ACHN (cell line): Measurements from ENCODE around the gene PRXL2B.

Experiments used
- DNase-seq: peaks from one replicate; pipeline ENCODE4 v3.0.0-alpha.2; 2015
- in situ Hi-C: cut with HindIII; loops from 2 replicates; pipeline ENCODE4 v1.10.0; 2017; ENCODE audit warnings: low sequenced_read_pairs, low pct_ligation_motif_present, low pct_unique_long_range_greater_than_20kb

PRXL2B gene, protein sequence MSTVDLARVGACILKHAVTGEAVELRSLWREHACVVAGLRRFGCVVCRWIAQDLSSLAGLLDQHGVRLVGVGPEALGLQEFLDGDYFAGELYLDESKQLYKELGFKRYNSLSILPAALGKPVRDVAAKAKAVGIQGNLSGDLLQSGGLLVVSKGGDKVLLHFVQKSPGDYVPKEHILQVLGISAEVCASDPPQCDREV

DNA sequence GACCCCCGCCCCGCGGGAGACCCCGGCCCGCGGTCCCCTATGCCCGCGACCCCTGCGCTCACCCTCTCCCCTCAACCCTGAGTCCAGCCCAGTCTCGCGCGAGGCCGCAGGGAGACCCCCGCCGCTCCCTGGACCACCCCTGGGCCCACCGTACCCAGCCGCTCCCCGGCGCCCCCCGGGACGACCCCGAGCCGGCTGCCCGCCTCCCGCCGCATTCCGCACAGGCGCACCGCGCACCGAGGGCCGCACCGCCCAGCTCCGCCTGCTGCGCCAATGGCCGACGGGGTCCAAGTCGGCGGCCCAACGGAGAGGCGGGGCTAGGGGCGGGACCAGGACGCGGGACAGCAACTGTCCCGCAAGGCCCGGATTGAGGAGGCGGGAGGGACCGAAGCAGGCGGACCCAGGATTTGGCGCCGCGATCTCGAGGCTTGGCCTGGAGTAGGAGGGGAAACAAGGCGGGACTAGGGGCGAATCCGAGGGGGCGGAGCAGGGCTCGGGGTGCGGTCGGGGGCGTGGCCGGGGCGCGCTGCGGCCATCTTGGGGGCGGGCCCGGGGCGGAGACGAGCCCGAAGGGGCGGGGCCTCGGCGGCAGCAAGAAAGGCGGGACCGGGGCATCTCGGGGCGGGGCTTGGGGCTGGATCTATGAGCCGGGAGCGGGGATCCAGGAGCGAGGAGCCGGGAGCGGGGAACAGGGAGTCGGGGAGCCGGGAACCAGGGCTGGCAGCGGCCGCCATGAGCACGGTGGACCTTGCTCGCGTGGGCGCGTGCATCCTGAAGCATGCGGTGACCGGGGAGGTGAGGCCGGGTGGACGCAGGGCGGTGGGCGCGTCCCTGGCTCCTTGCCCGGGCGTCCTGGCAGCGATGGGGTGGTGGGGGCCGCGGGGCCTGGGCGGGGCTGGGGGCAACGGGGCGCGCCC is at the start of gene PRXL2B:
TSS of gene PRXL2B (plus strand) at position 624 of the 917 bp plus-strand sequence. CDS start at position 733, 109 bp downstream.
- peak; percentile 97 for DNase-seq
- in situ Hi-C loops = no loop called here

DNA sequence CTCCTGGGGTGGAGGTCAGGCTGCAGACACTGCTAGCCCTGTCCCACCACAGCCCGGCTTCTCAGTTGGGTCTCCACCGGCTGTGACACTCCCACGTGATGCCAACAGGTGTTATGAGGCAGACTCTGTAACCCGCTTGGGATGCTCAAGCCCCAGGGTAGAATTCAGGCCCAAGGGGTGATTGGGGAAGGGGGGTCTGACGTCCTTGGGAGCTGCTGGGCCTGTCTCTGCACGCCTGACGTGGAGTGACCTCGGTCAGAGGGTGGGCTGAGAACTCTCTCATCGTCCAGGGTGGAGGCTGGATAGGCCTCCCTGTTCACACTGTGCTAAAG is 48.8 kb upstream of the PRXL2B start:
- no peak for DNase-seq
- in situ Hi-C loops = no loop called here

DNA sequence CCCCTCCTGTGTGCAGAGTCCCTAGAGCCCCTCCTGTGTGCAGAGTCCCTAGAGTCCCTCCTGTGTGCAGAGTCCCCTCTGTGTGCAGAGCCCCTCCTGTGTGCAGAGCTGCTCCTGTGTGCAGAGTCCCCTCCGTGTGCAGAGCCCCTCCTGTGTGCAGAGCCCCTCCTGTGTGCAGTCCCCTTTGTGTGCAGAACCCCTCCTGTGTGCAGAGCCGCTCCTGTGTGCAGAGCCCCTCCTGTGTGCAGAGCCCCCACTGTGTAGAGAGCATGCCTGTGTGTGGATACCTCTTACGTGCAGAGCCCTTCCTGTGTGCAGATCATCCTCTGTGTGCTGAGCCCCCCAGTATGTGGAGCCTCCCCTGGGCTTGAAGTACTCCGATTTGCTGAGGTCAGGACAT is 48.2 kb upstream of the PRXL2B start:
- no peak for DNase-seq
- in situ Hi-C loops = no loop called here

DNA sequence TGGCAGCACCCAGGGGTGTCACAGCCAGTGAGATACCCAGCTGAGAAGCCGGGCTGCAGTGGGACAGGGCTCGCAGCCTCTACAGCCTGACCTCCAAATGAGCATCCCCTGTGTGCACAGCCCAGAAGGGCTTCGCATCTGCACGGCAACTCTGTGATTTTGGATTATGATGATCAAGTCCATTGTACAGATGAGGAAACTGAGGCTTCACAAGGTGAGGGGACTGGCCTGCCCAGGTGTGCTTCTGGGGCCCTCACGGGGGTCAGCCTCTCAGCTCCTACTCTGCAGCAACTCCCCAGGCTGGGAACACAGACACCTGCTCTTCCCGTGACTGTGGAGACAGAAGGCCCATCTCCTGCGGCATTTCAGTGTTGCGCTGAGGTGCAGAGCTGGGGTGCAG is 47.7 kb upstream of the PRXL2B start:
- in situ Hi-C loops = no loop called here
- no peak for DNase-seq

DNA sequence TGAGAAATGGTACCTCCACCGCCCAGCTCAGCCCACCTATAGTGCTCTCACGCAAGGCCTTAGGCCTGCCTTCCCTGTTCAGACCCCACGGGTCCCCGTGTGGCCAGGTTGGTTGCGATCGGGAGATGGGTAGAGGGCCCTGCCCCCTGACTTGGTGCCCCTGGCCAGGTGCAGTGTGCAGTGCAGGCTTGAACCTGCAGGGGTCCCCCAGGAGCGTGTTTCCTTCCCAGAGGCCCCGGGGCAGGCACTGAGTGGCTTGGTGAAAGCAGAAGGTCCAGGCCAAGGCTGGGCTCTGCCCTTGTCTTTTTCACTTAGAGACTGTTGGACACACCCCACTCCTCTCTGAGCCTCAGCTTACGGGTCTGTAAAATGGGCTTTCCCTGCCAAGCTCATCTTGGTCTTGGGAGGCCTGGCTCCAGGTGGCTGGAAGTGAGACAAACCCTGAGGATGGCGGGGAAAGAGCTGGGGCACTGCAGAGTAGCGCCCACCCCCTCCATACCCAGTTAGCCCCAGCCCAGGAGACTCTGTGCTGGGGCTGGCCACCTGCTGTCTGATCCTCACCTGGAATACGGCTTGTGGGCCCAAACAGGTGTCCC is 47.2 kb upstream of the PRXL2B start:
- in situ Hi-C loops = no loop called here
- peak; percentile 16 for DNase-seq

DNA sequence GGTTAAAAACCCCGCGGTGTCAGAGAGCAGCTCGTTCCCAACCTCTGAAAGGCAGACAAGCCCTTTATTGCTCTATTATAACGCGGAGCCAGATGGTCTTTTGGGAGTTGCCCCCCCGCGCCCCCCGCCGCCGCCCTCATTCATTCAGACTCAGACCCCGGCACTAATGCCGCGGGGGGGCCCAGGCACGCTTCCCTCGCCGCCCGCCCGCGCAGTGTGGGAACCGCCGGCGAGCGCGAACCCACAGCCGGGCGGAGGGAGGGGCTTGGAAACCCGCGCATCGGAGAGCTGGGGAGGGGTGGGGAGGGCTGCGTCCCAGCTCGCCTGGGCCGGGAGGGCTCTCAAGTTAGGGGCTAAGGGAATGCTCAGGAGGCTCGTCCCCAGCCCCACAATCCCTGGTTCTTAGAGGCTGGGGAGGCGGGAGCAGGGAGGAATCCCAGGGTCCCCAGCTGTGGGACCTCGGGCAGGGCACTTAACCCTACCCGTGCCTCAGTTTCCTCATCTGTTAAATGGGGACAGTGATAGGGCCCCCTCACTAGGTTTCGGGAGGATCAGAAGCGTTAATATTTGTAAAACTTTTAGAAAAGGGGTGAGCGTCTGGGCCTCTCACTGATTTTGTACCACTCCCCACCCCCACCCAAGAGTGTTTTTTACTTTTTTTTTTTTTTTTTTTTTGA is 45.6 kb upstream of the PRXL2B start:
- no peak for DNase-seq
- in situ Hi-C loops = no loop called here

DNA sequence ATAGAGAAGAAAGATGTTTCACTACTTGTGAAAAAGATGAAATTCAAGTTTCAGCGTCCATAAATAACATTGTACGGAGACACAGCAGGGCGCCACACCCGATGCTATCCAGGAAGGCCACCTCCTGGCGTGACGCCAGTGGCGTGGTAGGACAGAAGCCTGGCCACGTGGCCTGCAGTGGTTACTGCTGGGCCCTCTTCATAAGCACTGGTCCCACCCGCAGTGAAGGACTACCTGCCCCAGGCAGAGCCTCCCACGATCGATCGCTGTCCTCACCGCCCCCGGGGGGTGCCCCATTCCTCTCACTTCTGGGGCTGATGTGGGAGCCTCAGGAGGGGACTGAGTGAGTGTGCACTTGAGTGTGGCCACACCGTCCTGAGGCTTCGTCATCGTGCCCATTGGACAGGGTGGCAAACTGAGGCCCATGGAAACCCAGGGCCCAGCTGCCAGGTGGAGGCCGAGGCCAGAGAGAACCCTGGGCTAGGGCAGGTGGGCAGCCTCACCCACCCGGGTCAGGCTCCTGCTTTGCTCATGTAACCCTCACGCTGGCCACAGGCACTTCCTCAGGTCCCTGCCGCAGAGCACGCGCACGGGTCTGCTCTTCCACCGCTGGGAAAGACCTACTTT is 44.8 kb upstream of the PRXL2B start:
- in situ Hi-C loops = no loop called here

DNA sequence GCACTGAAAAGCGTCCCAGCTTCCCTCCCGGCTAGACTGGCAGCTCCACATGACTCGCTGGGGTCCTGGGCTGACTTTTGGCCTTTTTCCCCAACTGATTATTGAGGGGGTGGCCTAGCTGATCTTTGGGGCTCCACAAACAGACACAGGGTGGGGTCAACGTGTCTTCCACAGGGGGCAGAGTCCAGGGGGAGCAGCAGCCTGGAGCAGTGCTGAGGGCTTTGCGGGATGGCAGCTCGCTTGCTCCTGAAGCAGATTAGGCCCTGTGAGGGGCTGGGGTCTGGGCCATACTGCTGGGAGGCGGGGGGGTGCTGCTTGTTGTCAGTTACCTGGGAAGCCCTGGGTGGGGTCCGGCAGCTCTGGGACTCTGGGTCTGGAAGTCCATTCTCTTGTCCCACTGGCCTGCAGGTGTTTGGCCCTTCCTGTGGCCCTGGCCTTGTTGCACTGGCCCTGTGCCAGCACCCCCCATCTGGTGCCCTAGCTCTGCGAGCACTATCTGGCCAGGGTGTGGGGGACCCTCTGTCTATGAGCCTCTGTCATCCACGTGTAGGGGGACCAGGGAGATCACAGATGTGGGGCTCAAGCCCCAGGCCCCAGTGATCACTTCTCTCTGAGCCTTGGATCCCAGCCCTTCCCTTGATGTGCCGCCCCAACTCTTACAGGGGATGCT is 44.2 kb upstream of the PRXL2B start:
- DNase-seq = no peak
- in situ Hi-C loops = no loop called here

More for the DNA sequence above, 44.8 kb upstream of the PRXL2B start:
- DNase-seq = no peak

DNA sequence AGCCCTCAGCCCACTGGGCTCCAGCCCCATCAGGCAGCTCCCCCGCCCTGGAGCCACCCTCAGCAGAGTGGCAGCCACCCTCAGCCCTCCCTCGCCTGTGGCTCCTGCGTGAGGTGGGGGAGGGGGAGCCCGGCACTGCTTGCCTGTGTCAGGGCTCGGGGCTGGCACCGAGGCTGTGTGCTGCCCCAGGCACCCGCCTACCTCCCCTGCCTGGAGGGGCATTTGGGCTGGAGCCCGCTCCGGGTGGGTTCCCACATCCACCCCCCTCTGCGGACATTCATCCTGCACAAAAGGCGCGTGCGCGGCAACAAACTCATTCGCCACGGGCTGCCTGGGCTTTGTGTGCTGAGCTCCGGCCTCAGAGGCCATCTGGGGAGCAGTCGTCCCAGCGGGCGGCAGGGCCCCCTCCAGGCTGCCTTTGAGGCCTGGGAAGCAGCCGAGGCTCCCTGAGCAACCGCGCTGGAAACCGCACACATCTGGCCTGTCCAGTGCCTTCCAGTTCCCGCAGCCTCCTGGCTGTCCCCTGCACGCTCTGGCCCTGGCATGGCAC is 43.0 kb upstream of the PRXL2B start:
- in situ Hi-C loops = no loop called here
- no peak for DNase-seq

DNA sequence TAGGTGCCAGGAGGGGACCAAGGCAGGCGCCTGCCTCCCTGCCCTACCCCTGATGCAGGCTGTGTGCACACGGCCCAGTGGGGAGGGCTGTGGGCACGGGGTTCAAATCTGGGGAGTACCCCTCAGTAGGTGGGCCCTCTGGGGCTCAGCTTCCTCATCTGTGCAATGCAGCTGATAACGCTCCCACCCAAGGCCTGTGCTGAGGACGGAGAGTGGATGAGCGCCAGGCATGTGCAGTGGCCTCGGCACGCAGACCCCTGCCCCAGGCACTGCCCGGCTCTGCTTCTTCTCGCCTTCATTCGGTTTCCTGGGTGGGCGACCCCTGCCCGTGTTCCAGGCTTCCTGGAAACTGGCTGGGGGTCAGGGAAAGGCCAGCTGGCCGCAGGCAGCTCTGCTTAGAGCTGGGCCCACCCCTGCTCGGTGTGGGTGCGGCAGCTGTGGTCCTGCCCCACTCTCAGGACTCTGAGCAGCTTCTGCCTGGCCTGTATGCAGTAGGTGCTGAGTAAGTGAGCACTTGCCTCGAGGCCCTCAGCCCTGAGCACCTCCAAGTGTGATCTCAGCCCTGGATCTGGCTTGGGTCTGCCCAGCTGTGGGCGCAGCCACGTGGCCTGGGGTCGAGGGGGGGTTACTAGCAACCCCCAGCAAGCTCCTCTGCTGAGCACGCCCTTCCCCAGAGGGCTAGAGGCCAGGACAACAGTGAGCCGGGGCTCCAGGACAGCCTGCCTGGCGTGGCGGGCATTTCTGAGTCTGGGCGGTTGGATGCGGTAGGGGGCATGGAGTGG is 42.3 kb upstream of the PRXL2B start:
- no peak for DNase-seq
- in situ Hi-C loops = no loop called here

DNA sequence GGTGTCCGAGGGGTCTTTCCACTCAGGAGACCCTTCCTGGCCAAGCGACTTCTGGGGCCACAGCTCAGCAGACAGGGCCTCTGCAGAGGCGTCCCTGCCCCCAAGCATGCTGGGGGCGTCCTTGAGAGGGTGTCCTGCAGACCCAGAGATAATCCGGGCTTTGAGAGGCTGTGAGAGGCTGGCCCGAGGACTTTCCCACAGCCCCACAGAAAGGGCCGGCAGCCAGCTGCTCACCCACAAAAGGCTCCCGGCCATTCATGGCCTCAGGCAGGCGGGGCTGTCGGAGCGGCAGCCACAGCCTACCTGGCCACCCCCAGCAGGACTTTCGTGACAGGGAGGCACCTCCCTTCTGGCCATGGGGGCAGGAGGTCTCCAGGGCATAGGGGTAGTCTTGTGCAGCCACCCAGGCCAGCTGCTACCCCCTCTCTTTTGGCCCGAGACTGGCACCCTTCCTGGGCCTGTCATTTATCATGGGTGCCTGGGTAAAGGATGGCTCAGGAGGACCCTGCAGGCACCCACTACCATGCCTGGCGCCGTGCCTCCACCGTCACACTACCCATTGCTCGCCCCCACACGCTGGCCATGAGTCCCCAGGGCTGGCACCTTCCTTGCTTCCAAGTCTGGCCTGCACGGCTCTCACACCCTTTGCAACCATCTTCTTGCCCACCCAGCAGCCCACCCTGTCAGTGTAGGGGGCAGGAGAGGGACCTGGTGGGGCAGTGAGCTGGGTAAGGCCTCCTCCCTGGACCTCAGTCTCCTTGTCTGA is 41.5 kb upstream of the PRXL2B start:
- DNase-seq = no peak
- in situ Hi-C loops = no loop called here

DNA sequence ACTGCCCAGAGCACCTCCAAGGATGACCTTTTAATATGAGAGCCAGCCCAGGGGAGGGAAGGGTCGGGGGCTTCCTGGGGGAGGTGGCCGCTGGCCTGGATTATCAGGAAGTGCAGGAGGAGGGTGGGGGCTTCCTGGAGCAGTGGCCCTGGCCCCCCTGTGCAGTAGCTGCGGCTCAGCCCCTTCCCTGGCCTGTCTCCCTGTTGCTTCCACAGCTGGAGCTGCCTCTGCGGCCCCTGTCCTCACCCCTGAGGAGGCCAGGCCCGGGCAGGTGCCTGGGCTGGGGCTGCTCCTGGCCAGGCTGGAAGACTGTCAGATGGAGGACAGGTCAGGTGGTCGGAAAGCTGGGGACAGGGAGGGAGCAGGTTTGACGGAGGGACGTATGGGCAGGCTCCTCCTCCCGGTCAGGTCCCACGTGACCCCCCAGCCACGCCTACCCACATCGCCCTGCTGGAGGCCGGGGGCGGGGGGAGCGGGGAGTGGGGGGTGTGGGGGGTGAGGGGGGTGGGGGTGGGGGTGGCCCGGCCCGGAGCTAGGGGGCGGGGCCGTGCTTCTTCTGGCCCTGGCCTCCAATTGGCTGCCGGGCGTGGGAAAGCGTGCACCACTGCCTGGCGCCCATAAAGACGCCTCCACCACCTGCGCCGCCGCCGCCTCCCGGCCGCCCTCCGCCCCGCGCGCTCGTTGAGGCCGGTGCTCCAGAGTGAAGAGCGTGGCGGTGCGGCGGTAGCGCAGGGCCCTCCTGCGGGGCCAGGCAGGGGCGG is 40.6 kb upstream of the PRXL2B start:
- in situ Hi-C loops = no loop called here
- DNase-seq = peak; percentile 81

DNA sequence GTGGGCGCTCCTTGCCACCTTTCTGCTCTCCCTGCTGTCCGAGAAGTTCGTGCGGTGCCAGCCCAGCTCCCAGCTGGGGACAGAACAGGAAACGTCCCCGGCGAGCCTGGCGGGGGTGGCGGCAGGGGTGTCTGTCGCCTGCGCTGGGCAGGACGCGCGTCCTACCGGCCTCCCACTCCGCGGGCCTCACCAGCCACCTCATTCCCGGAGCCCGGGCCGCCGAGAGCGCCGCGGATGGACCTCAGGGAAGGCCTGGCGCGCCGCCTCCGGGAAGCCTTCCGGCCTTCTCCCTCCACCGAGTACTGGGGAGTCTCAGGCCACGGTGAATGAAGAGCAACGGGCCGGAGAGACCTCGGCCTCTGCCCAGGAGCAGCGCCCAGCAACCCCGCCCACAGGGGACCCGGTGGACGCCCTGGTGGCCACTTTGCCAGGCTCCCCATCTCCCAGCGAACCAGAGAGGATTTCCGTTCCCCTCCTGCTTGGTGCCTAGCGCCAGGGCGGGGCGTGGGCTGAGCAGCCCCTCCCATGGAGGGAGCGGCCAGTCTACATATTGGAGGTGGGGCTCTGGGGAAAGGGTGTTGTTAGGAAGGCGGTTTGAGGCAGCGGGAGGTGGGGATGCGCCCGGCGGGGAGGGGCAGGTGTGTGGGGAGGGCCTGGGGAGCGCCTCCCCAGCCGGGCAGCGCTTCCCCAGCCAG is 39.9 kb upstream of the PRXL2B start:
- peak; percentile 91 for DNase-seq
- in situ Hi-C loops = no loop called here

DNA sequence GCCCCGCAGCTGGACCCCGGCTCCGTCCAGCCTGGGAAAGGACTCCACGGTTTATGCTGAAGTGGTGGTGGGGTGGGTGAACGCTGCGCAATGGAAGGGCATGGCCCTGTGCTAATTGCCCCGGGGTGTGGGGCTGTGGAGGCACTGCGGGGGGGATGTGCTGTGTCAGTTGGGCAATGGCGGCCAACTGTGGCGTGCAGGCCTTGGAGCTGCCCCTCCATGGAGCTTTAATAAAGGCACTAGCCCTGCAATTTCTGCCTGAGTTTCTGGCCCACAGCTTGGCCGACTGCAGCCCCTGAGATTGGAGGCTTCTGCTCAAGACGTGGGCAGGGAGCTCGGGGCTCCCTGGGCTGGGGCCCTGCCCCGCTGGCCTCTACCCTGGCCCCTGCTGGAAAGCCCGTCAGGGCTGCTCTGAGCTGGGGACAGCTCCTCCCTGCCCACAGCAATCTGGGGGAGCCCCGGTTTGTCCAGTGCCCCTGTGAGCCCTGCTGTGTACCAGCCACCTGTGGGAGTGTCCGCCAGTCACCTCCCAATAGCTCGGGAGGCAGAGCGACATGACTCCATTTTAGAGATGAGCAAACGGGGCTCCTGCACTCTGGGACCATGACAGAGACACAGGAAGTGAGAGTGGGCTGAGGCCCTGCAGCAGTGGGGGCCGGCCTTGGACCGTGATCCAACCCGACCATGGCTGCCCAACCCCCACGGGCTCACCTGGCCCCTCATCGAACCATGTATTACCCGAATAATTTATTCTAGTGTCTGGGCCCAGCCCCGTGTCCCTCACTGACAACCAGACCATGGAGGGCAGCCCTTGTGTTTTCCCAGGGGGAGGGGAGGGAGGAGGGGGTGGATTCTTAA is 39.1 kb upstream of the PRXL2B start:
- peak; percentile 18 for DNase-seq
- in situ Hi-C loops = no loop called here
